HG02763 (cell line): ENCODE results near the gene SGMS1.
"Not testable (repeated sequence)": the region's sequence is repeated elsewhere in the genome, so short reads cannot be mapped to it uniquely, and the experiment has no call there.

ENCODE experiments used
- ATAC-seq: cut with Tn5 transposase; IDR thresholded peaks from one replicate; pipeline ENCODE4 v1.9.1; 2021; ENCODE audit warnings: mild to moderate bottlenecking, moderate library complexity; ENCODE audit not compliant: unreplicated experiment

The SGMS1 gene

DNA sequence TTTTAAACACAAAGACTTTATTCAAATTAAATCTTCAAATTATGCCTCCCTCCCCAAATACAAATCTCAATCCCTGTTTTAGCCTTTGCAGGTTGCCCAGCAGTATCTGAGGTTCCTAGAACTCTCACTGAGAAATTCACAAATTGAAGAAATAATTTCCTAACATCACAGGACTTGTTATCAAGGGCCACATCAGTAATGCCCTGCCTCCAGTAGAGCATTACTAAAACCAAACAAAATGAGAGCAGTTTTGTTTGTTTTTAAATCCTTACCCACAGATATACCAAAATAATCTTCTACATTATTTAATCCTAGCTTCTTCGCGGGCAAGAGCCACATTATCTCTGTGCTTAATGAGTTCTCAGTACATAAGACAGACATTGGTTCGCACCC, 152.2 kb downstream of the SGMS1 start:
- ATAC-seq: no peak

DNA sequence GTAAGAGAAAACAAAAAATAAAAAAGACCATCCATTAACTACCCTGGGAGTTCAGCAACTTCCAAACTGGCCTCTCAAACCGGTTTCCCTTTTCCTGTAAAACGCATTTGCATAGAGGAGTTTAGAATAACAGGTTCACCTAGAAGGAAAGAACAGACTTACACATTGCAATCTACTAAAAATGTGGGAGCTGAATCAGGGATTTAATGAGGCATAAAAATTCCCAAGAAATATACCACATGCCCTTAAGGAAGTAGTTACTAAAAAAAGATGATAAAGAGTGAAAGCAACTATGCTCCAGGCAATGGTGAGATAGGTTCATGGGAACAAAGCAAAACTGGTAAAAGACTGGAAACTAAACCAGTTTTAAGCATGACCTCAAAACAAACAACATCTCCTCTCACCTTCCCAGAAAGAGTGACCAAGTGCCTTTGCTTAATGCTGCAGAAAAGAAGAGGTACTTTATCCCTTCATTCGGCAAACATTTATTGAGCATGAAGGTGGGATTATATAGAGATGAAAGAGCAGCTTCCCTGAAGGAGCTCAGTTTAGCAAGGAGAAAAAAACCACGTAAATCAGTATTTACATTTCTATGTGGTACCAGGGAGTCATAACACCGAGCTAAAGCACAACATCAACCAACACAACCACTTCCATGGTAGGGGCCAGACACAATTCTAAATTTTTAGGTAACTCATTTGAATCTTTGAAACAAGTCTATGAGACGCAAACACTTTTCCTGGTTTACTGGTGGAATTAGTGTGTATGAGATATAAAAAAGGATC, 152.8 kb downstream of the SGMS1 start:
- no peak for ATAC-seq

- ATAC-seq: no peak
Observed at GRCh38 chr10:50470345-50470744, 153.4 kb downstream of the SGMS1 start.

DNA sequence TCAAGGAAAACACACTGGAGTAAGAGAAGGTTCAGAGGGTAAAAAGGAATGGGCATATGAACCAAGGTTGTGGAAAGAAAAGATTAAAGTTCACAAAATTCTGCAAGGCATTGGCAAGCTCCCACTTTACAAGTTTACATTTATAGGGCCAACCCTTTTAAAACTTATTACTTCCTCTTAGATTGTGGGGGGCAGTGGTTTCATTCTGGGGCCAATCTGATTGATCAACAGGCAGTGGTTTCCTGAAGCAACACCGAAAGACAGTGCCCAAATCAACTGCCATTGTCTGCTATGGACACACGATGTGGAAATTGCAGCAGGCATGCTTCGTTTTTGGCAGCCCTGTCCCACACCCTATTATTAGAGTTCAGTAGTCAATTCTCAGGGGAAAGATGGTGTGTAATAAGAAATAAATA, 154.0 kb downstream of the SGMS1 start:
- ATAC-seq: no peak

DNA sequence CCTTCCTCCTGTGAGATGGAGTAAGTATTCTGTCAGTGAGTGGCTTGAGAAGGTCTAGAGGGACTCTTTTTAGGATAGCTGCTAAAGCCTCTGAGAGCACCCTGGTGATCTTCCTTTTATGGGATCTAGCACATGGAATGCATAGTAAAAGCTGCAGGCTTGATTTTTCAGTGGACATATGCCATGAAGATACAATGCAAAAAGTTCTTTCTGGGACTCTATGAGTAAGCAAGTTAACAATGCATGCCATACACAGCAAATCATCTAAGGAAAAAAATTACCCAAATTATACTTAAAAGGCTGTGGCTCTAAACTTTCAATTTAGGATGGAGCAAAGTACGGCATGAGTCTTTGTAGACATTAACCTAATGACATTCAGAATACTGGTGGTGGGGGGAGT, 154.5 kb downstream of the SGMS1 start:
- no peak for ATAC-seq

DNA sequence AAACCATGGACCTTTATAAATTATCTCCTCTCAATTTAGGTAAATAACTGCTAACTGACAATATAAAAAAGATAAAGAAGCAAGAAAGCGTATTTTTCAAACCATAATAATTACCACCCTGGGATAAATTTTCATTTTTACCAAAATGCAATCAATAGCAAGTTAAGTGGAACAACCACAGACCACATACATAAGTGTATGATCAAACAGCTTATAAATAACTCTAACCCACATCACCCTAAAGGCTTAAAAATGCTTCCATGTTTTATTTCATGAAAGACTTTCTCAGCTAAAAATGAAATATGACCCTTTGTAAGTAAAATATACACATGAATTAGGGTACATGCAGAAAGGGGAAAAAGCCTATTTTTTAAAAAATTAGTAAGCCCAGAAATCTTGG, 156.5 kb downstream of the SGMS1 start:
- ATAC-seq: no peak

- no peak for ATAC-seq
Observed at GRCh38 chr10:50464004-50464409, 159.7 kb downstream of the SGMS1 start.

- no peak for ATAC-seq
Observed at GRCh38 chr10:50461834-50462233, 161.9 kb downstream of the SGMS1 start.

DNA sequence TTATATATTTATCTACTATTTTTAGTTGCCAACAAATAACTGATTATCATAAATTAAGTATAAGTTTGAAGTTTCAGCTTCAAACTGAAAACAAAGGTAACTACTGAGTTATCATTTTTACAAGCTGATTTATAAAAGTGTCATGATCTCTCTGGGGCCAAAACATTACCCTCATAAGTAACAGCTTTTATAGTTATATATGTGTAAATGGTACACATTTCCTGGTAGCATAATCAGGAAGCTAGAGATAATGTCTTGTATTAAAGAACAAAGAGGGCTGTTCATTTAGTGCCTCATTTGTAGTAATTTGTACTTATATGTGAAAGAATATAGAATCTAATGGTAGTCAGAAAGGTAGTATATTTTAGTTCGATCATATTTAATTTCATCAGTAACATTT, 162.6 kb downstream of the SGMS1 start:
- ATAC-seq: no peak

GRCh38 chr10:50456719-50457118, 167.0 kb downstream of the SGMS1 start:
- ATAC-seq: no peak

DNA sequence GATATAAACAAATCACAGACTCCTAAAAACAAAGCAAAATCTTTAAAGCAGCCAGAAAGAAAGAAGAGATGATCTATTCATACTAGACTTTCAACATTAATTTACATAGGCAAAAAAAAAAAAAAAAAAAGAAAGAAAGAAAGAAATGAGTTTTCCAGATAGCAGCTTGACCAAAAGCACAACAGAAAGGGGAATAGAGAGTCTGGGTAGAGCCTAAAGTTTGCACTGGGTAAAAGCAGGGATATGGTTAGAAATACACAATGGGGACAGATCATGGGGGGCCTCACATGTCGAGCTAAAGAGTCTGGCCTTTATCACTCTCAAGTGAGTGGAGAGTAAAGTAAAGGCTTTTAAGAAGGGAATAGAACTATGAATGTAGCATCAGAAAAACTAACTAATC, 169.8 kb downstream of the SGMS1 start:
- no peak for ATAC-seq

- no peak for ATAC-seq
Observed at GRCh38 chr10:50452603-50453002, 171.2 kb downstream of the SGMS1 start.

DNA sequence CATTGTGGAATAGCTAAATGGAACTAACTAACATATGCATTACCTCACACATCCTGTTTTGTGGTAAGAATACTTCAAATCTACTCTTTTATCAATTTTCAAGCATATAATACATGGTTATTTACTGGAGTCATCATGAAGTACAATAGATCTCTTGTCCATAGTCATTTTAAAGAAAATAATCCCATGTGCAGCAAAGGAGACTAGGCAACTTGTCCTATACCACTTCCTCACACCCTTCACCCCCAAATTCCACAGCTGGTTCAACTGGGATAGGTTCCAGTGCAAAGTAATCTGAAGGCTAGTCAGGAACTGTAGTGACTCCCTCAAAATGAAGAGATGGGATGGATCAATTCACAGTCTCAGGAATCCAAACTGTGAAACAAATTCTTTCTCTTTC, 176.1 kb downstream of the SGMS1 start:
- ATAC-seq: no peak

DNA sequence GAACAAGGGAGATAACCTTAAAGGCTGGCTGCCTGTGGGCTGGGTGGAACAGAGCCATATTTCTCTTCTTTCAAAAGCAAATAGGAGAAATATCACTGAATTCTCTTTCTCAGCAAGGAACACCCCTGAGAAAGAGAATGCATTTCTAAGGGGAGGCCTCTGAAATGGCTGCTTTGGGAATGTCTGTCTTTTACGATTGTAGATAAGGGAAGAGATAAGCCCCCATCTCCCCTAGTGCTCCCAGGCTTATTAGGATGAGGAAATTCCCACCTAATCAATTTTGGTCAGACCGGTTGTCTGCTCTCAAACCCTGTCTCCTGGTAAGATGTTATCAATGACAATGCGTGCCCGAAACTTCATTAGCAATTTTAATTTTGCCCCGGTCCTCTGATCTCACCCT, 178.0 kb downstream of the SGMS1 start:
- ATAC-seq: not testable (repeated sequence)

DNA sequence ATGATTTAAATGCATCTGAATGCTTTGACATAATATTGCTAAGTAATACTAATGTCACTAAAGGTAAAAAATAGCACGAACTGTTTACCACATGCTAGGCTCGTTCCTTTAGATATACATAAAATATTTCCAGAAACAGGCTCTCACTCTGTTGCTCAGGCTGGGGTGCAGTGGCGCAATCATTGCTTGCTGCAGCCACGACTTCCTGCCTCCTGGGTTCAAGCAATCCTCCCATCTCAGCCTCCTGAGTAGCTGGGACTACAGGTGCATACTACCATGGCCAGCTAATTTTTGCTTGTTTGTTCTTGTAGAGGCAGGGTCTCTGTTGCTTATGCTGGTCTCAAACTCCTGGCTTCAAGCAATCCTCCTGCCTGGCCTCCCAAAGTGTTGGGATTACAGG, 183.3 kb downstream of the SGMS1 start:
- no peak for ATAC-seq

DNA sequence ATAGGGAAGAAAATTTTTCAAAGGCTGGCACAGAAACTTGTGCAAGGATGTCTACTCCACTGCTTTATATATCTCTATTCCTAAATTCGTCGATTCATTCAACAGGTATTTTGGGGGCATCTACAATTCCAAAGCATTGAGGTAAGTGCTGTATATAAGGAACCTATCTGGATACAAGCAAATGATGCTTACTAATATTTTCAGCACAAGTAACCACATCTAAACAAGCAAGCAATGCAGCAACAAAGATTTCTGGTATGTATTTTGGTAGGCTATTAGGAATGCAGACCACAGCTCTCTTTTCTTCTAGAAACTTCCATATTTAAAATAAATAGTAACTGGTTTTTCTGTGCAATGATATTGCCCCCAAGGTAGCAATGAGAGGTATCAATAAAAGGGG, 183.9 kb downstream of the SGMS1 start:
- ATAC-seq: no peak

GRCh38 chr10:50439187-50439586, 184.6 kb downstream of the SGMS1 start:
- no peak for ATAC-seq

DNA sequence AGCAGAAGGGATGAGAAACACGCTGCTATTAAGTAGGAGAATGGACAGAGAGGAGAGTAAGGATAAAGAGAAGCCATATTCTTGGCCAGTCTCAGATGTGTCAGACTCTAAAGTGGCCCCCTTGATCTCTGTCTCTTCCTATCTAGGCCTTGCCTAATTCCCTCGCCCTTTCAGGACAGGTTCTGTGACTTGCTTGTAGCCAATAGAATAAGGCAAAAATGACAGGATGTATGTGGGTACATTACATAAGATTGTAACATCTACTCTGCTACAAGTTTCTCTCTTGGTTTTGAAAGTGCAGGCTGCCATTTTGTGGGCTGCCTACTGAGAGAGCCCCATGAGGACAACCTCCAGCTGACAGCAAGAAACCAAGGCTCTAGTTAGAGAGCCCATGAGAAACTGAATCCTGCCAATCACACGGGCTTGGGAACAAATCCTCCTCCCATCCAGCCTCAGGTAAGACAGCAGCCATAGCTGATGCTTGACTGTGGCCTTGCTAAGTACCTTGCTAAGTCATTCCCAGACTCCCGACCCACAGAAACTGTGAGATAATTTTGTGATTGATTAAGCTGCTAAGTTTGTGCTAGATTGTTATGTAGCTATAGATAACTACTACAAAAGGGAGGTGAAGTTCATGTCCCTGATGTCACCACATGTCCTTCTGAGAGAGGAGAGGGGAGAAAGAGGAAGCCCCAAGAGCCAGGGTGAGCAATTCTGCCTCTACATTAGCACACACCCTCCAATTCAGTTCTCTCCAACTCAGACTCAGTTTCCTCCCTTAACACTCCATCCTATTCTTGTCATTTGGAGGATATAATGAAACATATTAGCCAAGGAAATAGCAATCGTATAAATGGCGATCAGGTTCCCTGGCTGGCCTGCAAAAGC, 185.5 kb downstream of the SGMS1 start:
- no peak for ATAC-seq

- no peak for ATAC-seq
Observed at GRCh38 chr10:50437248-50437647, 186.5 kb downstream of the SGMS1 start.

GRCh38 chr10:50436805-50437204, 187.0 kb downstream of the SGMS1 start:
- no peak for ATAC-seq

GRCh38 chr10:50432211-50433009, 191.3 kb downstream of the SGMS1 start:
- ATAC-seq: peak; percentile 49
